Omental fat pad (tissue), 4 donors: Measurements from ENCODE around the gene LCN15. TPM values are rescaled to one million over a fixed set of nuclear protein-coding genes. Genes with fewer than 3 reads are reported as not detected.
"Not testable (repeated sequence)": the region's sequence is repeated elsewhere in the genome, so short reads cannot be mapped to it uniquely, and the experiment has no call there.

Experiments
- ATAC-seq: fragments of 150-250 bp; one replicate; pipeline ENCODE4 v1.9.1; 2016; ENCODE audit warnings: mild to moderate bottlenecking, moderate library complexity; ENCODE audit not compliant: low FRiP score
- DNase-seq: peaks from one replicate; pipeline ENCODE4 v3.0.0-alpha.2; 2019; ENCODE audit warnings: low spot score
- total RNA-seq, 4 donors: library from RNA; depleted of rRNA; stranded (reverse); fragments of >200 nt; gene quantifications; one replicate each; pipeline ENCODE4 v1.1.0, GENCODE V29; 2016
- TF ChIP-seq, protein P1 (sequence below), 3 donors: fragments of 450-650 bp; IDR thresholded peaks; one replicate each; pipeline ENCODE4 v1.5.1; 2016 to 2017; ENCODE audit warnings: antibody characterized with exemption in 3 of 3, mild to moderate bottlenecking in 3 of 3, moderate library complexity in 2 of 3

Gene LCN15
- total RNA-seq, 4 donors from 2014 or later, result not detected

DNA sequence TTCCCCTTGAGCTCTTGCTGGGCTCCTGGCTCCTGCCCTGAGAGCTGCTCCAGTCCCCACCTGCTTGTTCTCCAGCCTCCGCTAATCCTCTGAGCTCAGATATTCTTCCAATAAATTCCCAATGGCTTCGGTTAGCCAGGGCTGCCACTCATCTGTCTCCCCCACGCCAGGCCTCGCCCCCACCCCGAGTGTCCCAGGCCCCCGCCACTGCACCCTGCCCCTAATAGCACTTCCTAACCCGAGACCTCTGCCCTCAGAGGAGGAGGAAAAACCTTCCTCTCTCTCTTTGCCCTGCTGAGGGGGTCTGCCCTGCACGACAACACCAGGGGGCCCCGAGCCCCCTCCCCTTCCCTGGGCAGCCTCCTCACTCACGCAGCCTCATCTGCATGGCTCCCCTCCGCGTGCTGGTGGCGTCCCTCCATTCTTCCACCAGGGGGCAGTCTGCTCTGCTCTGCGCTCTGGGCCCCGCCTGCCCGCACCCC is 5.4 kb upstream of the LCN15 start:
- ATAC-seq (no peak), DNase-seq (no peak)
- TF ChIP-seq, protein P1, sequence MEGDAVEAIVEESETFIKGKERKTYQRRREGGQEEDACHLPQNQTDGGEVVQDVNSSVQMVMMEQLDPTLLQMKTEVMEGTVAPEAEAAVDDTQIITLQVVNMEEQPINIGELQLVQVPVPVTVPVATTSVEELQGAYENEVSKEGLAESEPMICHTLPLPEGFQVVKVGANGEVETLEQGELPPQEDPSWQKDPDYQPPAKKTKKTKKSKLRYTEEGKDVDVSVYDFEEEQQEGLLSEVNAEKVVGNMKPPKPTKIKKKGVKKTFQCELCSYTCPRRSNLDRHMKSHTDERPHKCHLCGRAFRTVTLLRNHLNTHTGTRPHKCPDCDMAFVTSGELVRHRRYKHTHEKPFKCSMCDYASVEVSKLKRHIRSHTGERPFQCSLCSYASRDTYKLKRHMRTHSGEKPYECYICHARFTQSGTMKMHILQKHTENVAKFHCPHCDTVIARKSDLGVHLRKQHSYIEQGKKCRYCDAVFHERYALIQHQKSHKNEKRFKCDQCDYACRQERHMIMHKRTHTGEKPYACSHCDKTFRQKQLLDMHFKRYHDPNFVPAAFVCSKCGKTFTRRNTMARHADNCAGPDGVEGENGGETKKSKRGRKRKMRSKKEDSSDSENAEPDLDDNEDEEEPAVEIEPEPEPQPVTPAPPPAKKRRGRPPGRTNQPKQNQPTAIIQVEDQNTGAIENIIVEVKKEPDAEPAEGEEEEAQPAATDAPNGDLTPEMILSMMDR (IDR thresholded peaks at IDR 0.05), result no peak

DNA sequence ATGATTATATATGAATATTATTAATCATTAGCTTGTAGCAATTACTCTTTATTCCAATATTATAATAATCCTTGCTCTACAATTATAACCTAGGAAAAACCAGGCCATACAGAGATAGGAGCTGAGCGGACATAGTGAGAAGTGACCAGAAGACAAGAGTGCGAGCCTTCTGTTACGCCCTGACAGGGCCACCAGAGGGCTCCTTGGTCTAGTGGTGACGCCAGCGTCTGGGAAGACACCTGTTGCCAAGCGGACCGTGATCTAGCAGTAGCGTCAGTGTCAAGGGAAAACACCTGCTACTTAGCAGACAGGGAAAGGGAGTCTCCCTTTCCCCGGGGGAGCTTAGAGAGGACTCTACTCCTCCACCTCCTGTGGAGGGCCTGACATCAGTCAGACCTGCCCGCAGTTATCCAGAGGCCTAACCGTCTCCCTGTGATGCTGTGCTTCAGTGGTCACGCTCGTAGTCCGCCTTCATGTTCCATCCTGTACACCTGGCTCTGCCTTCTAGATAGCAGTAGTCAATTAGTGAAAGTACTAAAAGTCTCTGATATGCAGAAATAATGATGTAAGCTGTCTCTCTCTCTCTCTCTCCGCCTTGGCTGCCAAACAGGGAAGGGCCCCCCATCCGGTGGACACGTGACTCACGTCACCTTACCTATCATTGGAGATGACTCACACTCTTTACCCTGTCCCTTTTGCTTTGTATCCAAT is 2.2 kb upstream of the LCN15 start:
- ATAC-seq, DNase-seq: not testable (repeated sequence)

DNA sequence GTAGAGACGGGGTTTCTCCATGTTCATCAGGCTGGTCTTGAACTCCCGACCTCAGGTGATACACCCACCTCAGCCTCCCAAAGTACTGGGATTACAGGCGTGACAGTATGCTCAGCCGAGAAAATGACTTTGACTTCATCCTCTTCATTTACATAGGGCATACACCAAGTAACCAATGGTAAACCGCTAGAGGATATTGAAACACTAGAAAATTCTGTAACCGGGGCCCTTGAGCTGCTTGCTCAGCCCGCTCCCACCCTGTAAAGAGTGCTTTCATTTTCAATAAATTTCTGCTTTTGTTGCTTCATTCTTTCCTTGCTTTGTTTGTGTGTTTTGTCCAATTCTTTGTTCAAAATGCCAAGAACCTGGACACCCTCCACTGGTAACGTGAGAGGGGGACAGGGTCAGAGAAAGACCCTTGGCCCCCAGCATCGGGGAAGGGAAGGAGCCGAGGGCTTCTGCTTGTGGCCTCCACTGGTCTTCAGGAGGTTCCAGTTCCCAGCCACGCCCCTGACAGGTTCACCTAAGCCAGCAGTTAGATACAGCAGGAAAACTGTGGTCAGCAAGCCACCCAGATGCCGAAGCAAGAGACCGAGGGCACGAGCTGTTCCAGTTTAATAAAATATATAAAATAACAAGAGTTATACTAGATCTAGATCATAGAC is 1.6 kb upstream of the LCN15 start:
- DNase-seq, ATAC-seq: not testable (repeated sequence)

DNA sequence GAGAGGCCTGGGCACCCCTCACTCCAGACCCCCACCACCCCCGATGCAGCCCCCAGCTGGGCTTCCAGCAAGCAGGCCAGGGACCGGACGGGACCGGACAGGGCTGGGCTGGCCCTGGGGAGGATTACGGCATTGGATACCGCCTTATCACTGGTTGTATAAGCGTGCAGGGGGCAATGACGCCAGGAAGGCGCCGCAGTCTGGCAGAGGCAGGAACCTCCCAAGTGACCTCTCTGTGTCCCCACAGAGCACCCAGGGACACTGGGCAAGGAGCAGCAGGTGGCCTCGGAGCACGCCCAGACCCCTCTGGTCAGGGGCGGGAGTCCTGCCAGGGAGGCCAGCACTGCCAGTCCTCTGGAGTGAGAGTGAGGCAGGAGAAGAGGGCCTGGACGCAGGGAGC is 723 bp upstream of the LCN15 start:
- ATAC-seq (no peak), DNase-seq (no peak)
- TF ChIP-seq, protein P1 (IDR thresholded peaks at IDR 0.05), result no peak

DNA sequence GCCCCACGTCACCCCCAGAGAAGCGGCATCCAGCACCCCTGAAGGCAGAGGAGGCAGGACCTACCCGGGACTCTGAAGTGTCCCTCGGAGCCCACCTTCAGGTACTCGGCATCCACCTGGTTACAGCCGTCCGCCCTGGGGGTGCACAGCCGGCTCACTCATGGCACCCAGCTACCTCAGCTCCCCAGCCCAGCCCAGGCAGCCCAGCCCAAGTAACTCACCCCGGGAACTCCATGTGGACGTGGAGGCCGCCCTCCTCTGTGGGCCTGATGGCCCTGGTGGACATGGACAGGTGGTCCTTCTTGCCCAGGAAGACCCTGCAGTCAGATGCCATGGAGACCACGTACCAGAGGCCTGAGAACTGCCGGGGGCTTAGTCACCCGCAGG is 676 bp downstream of the LCN15 start:
- DNase-seq, result no peak
- TF ChIP-seq, protein P1 (IDR thresholded peaks at IDR 0.05), result no peak
- ATAC-seq, result no peak

DNA sequence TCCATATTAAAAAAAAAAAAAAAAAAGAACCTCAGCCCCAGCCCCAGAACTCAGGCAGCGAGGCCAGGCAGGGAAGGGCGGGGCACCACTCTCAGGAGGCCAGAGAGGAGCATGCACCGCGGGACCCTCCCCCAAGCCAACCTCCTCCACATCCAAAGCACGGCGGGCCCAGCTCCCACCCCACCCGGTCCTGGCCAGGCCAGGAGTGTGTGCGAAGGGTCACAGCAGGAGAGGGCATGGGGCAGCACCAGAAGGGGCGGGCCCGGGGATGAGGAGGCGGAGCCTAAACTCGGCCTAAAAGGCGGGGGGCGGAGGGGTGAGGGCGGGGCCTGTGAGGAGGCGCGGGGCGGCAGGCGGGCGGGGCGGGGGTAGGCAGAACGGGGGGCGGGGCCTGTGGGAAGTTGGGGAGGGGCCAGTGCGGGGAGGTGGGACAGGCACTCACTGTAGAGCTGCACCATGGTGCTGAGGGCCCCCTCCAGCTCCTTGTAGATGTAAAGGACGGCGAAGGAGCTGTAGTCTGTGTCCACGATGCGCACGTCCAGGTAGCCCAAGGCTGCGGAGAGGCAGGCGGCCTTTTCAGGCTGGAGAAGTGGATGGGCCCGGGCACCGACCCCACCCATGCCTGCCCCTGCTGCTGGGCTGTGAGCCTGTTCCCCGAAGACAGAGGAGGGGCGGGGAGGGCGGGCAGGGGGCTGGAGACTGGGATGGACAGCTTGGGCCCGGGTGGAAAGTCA is 1.2 kb downstream of the LCN15 start:
- no peak for DNase-seq
- TF ChIP-seq, protein P1 (IDR thresholded peaks at IDR 0.05), result no peak
- no peak for ATAC-seq

DNA sequence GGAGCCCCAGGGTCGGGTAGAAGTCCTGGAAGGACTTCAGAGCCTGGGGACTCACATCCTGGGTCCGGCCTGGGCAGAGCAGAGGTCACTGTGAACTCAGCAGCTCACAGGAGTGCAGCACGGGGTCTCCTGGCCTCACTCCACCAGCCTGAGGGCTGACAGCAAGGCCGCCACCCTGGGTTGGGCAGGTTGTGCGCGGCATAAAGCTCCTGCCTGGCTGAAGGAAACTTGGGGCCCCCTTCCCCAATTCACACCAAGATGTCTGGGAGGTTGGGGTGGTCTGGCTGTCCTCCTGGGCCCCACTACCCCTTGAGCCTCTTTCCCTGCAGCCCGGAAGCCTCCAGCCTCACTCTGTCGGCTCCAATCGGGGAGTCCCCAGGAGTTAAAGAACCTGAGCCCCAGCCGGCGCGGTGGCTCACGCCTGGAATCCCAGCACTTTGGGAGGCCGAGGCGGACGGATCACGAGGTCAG is 2.1 kb downstream of the LCN15 start:
- ATAC-seq, result no peak
- DNase-seq, result no peak
- TF ChIP-seq, protein P1 (IDR thresholded peaks at IDR 0.05), result no peak
